Left lung (tissue), 10 donors: ENCODE results near the gene ZNF264. TPM values are rescaled to one million over a fixed set of nuclear protein-coding genes. Genes with fewer than 3 reads are reported as not detected.
"Not testable (repeated sequence)": the region's sequence is repeated elsewhere in the genome, so short reads cannot be mapped to it uniquely, and the experiment has no call there.

ENCODE experiments used
- ATAC-seq: fragments of 200-7000 bp; cut with Tn5 transposase; one replicate; pipeline ENCODE4 v1.9.1; 2020; ENCODE audit warnings: moderate library complexity
- DNase-seq, 4 donors: peaks; one replicate each; pipeline ENCODE4 v3.0.0-alpha.2; 2013 to 2020
- H3K27ac ChIP-seq, 2 donors: fragments of 200-600 bp; sonication (generic) in 1 of 2; one replicate each; pipeline versions ENCODE4 v1.5.0 to v1.8.0; 2020 to 2021
- H3K27me3 ChIP-seq, 2 donors: fragments of 200-600 bp; sonication (generic) in 1 of 2; one replicate each; pipeline versions ENCODE4 v1.5.0 to v1.8.0; 2020 to 2021
- H3K36me3 ChIP-seq, 2 donors: fragments of 200-600 bp; sonication (generic) in 1 of 2; one replicate each; pipeline versions ENCODE4 v1.5.0 to v1.8.0; 2020 to 2021
- H3K4me1 ChIP-seq, 2 donors: fragments of 200-600 bp; one replicate each; pipeline ENCODE4 v1.8.0; 2021
- H3K4me3 ChIP-seq, 2 donors: fragments of 200-600 bp; sonication (generic) in 1 of 2; one replicate each; pipeline versions ENCODE4 v1.5.0 to v1.8.0; 2020 to 2021; ENCODE audit warnings: mild to moderate bottlenecking in 1 of 2
- H3K9me3 ChIP-seq, 2 donors: fragments of 200-600 bp; sonication (generic) in 1 of 2; one replicate each; pipeline versions ENCODE4 v1.5.0 to v1.8.0; 2020 to 2021
- CTCF ChIP-seq, 2 donors: fragments of 200-600 bp; sonication (generic) in 1 of 2; IDR thresholded peaks; one replicate each; pipeline versions ENCODE4 v1.5.0 to v1.8.0; 2021; ENCODE audit warnings: antibody characterized with exemption in 2 of 2
- intact Hi-C, 2 donors: fragments of 100-400 bp; cut with DNase I; formaldehyde crosslinking; loops; one replicate each; pipeline versions ENCODE4 v1.11.2 to v1.14.2; 2022
- polyA plus RNA-seq, 6 donors: library from polyadenylated mRNA; unstranded; fragments of 120-200 nt; gene quantifications; one replicate each; pipeline ENCODE4 v1.2.1, GENCODE V29; 2013; ENCODE audit not compliant: insufficient read length in 6 of 6
- total RNA-seq, 2 donors: library from RNA; stranded (reverse); fragmentation: NEBNext Ultra II Directional; extraction: Animal tissue kit (Norgen Biotek cat#: 25700); gene quantifications; one replicate each; pipeline ENCODE4 v1.2.1, GENCODE V29; 2021
- donor health status: DM: no; HTN: yes; CAD: no.
- donor health status: DM: no; HTN: no; CAD: no.

ZNF264 gene
- total and polyA plus RNA-seq, 8 donors, result 18.1 to 38.7 (median 24.0) TPM

- no peak for DNase-seq
- TF ChIP-seq CTCF (IDR thresholded peaks at IDR 0.05), result no peak
- H3K36me3 ChIP-seq, result peaks cover 0 to 92% of the 10 kb centered on the region in 2 donors
- no peak for ATAC-seq
- no peak overlapping the region for H3K27ac ChIP-seq
- no peaks in the 10 kb centered on the region for H3K27me3 ChIP-seq
- intact Hi-C loops, result no loop called here
- no peaks in the 10 kb centered on the region for H3K9me3 ChIP-seq
- no peaks in the 10 kb centered on the region for H3K4me1 ChIP-seq
- H3K4me3 ChIP-seq, result no peak overlapping the region
Measured at GRCh38 chr19:57249329-57249728, 58.0 kb downstream of the ZNF264 start.

GRCh38 chr19:57253767-57254166 is 62.5 kb downstream of the ZNF264 start:
- H3K36me3 ChIP-seq, result peaks cover 0 to 58% of the 10 kb centered on the region in 2 donors
- H3K4me3 ChIP-seq, intact Hi-C loops, H3K27ac ChIP-seq, H3K4me1 ChIP-seq, DNase-seq, ATAC-seq, H3K9me3 ChIP-seq, H3K27me3 ChIP-seq: not testable (repeated sequence)

GRCh38 chr19:57262044-57262443 is 70.7 kb downstream of the ZNF264 start:
- ATAC-seq, result no peak
- Histone ChIP-seq H3K9me3 (no peaks in the 10 kb centered on the region), H3K4me1 (no peaks in the 10 kb centered on the region), H3K27me3 (no peaks in the 10 kb centered on the region), H3K4me3 (no peak overlapping the region), H3K27ac (no peak overlapping the region), H3K36me3 (peaks cover 0 to 19% of the 10 kb centered on the region in 2 donors)
- TF ChIP-seq CTCF (IDR thresholded peaks at IDR 0.05), result no peak
- intact Hi-C loops, result no loop called here
- no peak for DNase-seq

- peaks cover 0 to 19% of the 10 kb centered on the region in 2 donors for H3K36me3 ChIP-seq
- H3K27me3 ChIP-seq, result no peaks in the 10 kb centered on the region
- DNase-seq, result no peak
- no peak for ATAC-seq
- H3K4me3 ChIP-seq, result no peak overlapping the region
- intact Hi-C loops, result no loop called here
- H3K4me1 ChIP-seq, result no peaks in the 10 kb centered on the region
- H3K9me3 ChIP-seq, result no peaks in the 10 kb centered on the region
- no peak overlapping the region for H3K27ac ChIP-seq
- no peak for TF ChIP-seq CTCF (IDR thresholded peaks at IDR 0.05)
Measured at GRCh38 chr19:57263244-57263741, 72.0 kb downstream of the ZNF264 start.

- no peak for DNase-seq
Measured at GRCh38 chr19:57267291-57267690, 76.0 kb downstream of the ZNF264 start.

More at GRCh38 chr19:57267291-57267690, 76.0 kb downstream of the ZNF264 start:
- H3K4me1 ChIP-seq, result no peaks in the 10 kb centered on the region
- H3K4me3 ChIP-seq, result no peak overlapping the region
- no peaks in the 10 kb centered on the region for H3K9me3 ChIP-seq
- no peak overlapping the region for H3K27ac ChIP-seq
- no peaks in the 10 kb centered on the region for H3K27me3 ChIP-seq
- TF ChIP-seq CTCF (IDR thresholded peaks at IDR 0.05), result no peak
- ATAC-seq, result no peak
- intact Hi-C loops, result no loop called here
- H3K36me3 ChIP-seq, result peaks cover 0 to 5% of the 10 kb centered on the region in 2 donors
